HUDEP-2 (cell line): ENCODE measurements around the gene SSR1.

ENCODE experiments used
- DNase-seq, 76 experiments: peaks; one replicate each; lab custom pipeline; 2025; ENCODE audit not compliant: unreplicated experiment in 76 of 76; lab: John Stamatoyannopoulos, UW

The SSR1 gene

DNA sequence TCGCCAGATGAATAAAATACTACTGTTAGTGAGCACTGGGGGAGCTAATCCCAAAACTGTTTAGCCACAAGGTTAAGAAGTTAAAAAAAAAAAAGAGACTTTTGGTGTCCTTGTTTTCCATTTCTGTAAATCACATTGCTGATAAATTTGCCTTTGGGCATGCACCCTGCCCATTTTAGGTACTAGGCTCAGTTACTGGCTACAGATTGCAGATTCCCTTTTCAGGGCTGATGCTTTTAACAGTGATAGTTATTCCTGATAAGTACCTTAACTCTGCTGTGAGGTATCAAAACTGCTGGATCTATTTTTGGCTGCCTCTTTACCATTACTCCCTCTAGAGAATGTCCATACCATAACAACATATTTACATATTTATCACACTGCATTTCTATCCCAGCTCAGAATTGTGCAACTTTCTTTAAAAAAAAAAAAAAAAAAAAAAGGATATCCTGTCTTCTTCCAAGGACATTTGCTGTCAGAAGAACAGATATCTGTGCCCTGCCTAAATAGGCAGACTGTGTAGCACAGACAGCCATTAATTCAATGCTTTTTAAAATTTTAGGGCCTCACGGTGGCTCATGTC is 94.5 kb downstream of the SSR1 start:
- no peak for DNase-seq
